Trophoblast cell (in vitro differentiated cells and primary cell): ENCODE measurements around the gene DGKB.

Experiments used
- DNase-seq, 2 donors: peaks; one replicate each; pipeline ENCODE4 v3.0.0-alpha.2; 2016
- H2AFZ ChIP-seq: 2 replicates; pipeline ENCODE4 v1.6.1; 2013; ENCODE audit warnings: low read length, moderate library complexity, mild to moderate bottlenecking; ENCODE audit not compliant: insufficient read depth, poor library complexity
- H2AK5ac ChIP-seq: 2 replicates; pipeline ENCODE4 v1.6.1; 2013; ENCODE audit warnings: mild to moderate bottlenecking, low read length
- H2BK120ac ChIP-seq: 2 replicates; pipeline ENCODE4 v1.6.1; 2013; ENCODE audit warnings: low read length, mild to moderate bottlenecking, moderate library complexity; ENCODE audit not compliant: insufficient read depth, poor library complexity
- H2BK12ac ChIP-seq: 2 replicates; pipeline ENCODE4 v1.6.1; 2013; ENCODE audit warnings: mild to moderate bottlenecking, low read length, moderate library complexity
- H2BK5ac ChIP-seq: 2 replicates; pipeline ENCODE4 v1.6.1; 2013; ENCODE audit warnings: low read length, low read depth, moderate library complexity, mild to moderate bottlenecking; ENCODE audit not compliant: poor library complexity
- H3K14ac ChIP-seq: 2 replicates; pipeline ENCODE4 v1.6.1; 2013; ENCODE audit warnings: mild to moderate bottlenecking, low read length
- H3K18ac ChIP-seq: 2 replicates; pipeline ENCODE4 v1.6.1; 2013; ENCODE audit warnings: mild to moderate bottlenecking, low read length
- H3K23ac ChIP-seq: 2 replicates; pipeline ENCODE4 v1.6.1; 2013; ENCODE audit warnings: low read length
- H3K27ac ChIP-seq: 2 replicates; pipeline ENCODE4 v1.5.1; 2013; ENCODE audit warnings: low read depth, mild to moderate bottlenecking, inconsistent platforms, low read length, moderate library complexity
- H3K27me3 ChIP-seq: 2 replicates; pipeline ENCODE4 v1.6.1; 2013; ENCODE audit warnings: inconsistent platforms, mild to moderate bottlenecking, low read length, moderate library complexity; ENCODE audit not compliant: insufficient read depth
- H3K36me3 ChIP-seq, 2 experiments: 1 replicate in 1 of 2; 2 replicates in 1 of 2; pipeline ENCODE4 v1.6.1; 2013; ENCODE audit warnings: low read length in 2 of 2, mild to moderate bottlenecking in 2 of 2, moderate library complexity in 1 of 2; ENCODE audit not compliant: insufficient read depth in 2 of 2, control insufficient read depth in 1 of 2
- H3K4ac ChIP-seq: 2 replicates; pipeline ENCODE4 v1.6.1; 2013; ENCODE audit warnings: low read depth, mild to moderate bottlenecking, low read length, moderate library complexity
- H3K4me1 ChIP-seq, 2 experiments: 1 replicate in 1 of 2; 2 replicates in 1 of 2; pipeline ENCODE4 v1.6.1; 2013; ENCODE audit warnings: low read length in 2 of 2, mild to moderate bottlenecking in 2 of 2, moderate library complexity in 1 of 2; ENCODE audit not compliant: insufficient read depth in 2 of 2, control insufficient read depth in 1 of 2
- H3K4me2 ChIP-seq: 2 replicates; pipeline ENCODE4 v1.6.1; 2013; ENCODE audit warnings: inconsistent platforms, mild to moderate bottlenecking, low read length, moderate library complexity
- H3K4me3 ChIP-seq: 2 replicates; pipeline ENCODE4 v1.5.1; 2013; ENCODE audit warnings: mild to moderate bottlenecking, low read depth, low read length, inconsistent platforms
- H3K79me1 ChIP-seq: one replicate; pipeline ENCODE4 v1.6.1; 2013; ENCODE audit warnings: low read length
- H3K79me2 ChIP-seq: 2 replicates; pipeline ENCODE4 v1.6.1; 2013; ENCODE audit warnings: low read length, mild to moderate bottlenecking; ENCODE audit not compliant: control insufficient read depth, insufficient read depth, poor library complexity
- H3K9ac ChIP-seq: 2 replicates; pipeline ENCODE4 v1.6.1; 2013; ENCODE audit warnings: mild to moderate bottlenecking, low read length
- H3K9me3 ChIP-seq: 2 replicates; pipeline ENCODE4 v1.6.1; 2013; ENCODE audit warnings: low read depth, mild to moderate bottlenecking, control low read depth, inconsistent platforms, low read length; ENCODE audit not compliant: insufficient read depth
- H4K12ac ChIP-seq: 2 replicates; pipeline ENCODE4 v1.6.1; 2013; ENCODE audit warnings: low read depth, mild to moderate bottlenecking, low read length, moderate library complexity
- H4K8ac ChIP-seq: 2 replicates; pipeline ENCODE4 v1.6.1; 2013; ENCODE audit warnings: low read depth, mild to moderate bottlenecking, low read length, moderate library complexity
- H4K91ac ChIP-seq: one replicate; pipeline ENCODE4 v1.6.1; 2013; ENCODE audit warnings: low read depth, mild to moderate bottlenecking, low read length, moderate library complexity
- WGBS: extraction: QIAGEN DNeasy Blood & Tissue Kit; methylation state at CpG from one replicate; pipeline ENCODE4 v1.1.7; 2013; ENCODE audit warnings: missing lambda C conversion rate; ENCODE audit not compliant: insufficient read length, insufficient coverage; ENCODE audit errors: extremely low coverage; 5-methylcytosine and 5-hydroxymethylcytosine counted together

Gene DGKB

DNA sequence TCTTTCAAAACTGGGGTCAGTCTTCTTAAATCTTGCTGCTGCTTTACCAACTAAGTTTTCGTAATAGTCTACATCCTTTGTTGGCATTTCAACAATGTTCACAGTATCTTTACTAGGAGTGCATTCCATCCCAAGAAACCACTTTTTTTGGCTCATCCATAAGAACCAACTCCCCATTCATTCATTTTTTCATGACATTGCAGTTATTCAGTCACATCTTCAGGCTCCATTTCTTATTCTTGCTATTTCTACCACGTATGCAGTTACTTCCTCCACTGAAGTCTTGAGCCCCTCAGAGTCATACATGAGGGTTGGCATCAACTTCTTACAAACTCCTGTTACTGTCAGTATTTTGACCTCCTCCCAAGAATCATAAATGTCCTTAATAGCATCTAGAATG, 392.3 kb downstream of the DGKB start:
- Histone ChIP-seq H3K79me2 (no peaks in the 10 kb centered on the region), H3K9me3 (no peaks in the 10 kb centered on the region), H4K12ac (no peak overlapping the region), H3K79me1 (no peaks in the 10 kb centered on the region), H2AFZ (no peak overlapping the region), H3K27me3 (no peaks in the 10 kb centered on the region), H3K18ac (no peak overlapping the region), H3K36me3 (no peaks in the 10 kb centered on the region), H3K23ac (no peak overlapping the region), H4K91ac (no peak overlapping the region), H3K9ac (no peak overlapping the region), H2BK120ac (no peak overlapping the region), H2BK5ac (no peak overlapping the region), H3K27ac (no peak overlapping the region), H3K4me1 (no peaks in the 10 kb centered on the region), H2AK5ac (no peak overlapping the region), H3K4me3 (no peak overlapping the region), H3K4me2 (no peak overlapping the region), H3K14ac (no peak overlapping the region), H4K8ac (no peak overlapping the region), H2BK12ac (no peak overlapping the region), H3K4ac (no peak overlapping the region)
- DNase-seq = no peak
- no CpG with 5 or more reads among the region's 2 CpGs for WGBS

DNA sequence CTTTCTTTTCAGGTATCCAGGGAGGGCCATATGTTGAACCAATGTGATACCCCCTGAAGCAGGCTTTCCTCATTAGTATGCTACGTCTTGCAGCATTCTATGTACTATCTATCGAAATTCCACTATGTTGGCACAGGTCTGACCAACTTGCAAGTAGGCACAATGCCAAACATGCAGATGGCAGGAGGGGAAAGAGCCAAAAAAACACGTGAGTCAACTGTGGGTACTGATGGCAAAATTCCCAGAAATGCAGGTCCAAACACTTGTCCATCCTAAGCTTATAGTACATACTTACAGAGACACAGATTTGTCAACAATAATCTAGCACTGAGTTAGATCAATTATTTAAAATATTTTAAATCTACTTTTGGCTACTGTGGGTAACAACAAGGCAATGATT, 394.9 kb downstream of the DGKB start:
- H4K8ac ChIP-seq = no peak overlapping the region
- no CpG with 5 or more reads among the region's 3 CpGs for WGBS
- H3K23ac ChIP-seq = no peak overlapping the region
- H2BK120ac ChIP-seq = no peak overlapping the region
- no peak overlapping the region for H2AFZ ChIP-seq
- H3K14ac ChIP-seq = no peak overlapping the region
- no peak overlapping the region for H4K12ac ChIP-seq
- H4K91ac ChIP-seq = no peak overlapping the region
- H3K9me3 ChIP-seq = no peaks in the 10 kb centered on the region
- no peak overlapping the region for H3K18ac ChIP-seq
- no peak overlapping the region for H3K4me3 ChIP-seq
- H3K4me2 ChIP-seq = no peak overlapping the region
- no peaks in the 10 kb centered on the region for H3K27me3 ChIP-seq
- no peak for DNase-seq
- H3K9ac ChIP-seq = no peak overlapping the region
- H2AK5ac ChIP-seq = no peak overlapping the region
- H3K79me1 ChIP-seq = no peaks in the 10 kb centered on the region
- H2BK5ac ChIP-seq = no peak overlapping the region
- no peak overlapping the region for H2BK12ac ChIP-seq
- no peaks in the 10 kb centered on the region for H3K79me2 ChIP-seq
- H3K4me1 ChIP-seq = no peaks in the 10 kb centered on the region
- H3K27ac ChIP-seq = no peak overlapping the region
- H3K36me3 ChIP-seq = no peaks in the 10 kb centered on the region
- no peak overlapping the region for H3K4ac ChIP-seq

GRCh38 chr7:14505906-14506305, 396.6 kb downstream of the DGKB start:
- Histone ChIP-seq H2BK5ac (no peak overlapping the region), H3K14ac (no peak overlapping the region), H2BK120ac (no peak overlapping the region), H3K9ac (no peak overlapping the region), H4K8ac (no peak overlapping the region), H3K27me3 (no peaks in the 10 kb centered on the region), H3K79me2 (no peaks in the 10 kb centered on the region), H4K12ac (no peak overlapping the region), H3K36me3 (no peaks in the 10 kb centered on the region), H3K27ac (no peak overlapping the region), H2AK5ac (no peak overlapping the region), H3K23ac (no peak overlapping the region), H4K91ac (no peak overlapping the region), H3K4me1 (no peaks in the 10 kb centered on the region), H3K79me1 (no peaks in the 10 kb centered on the region), H3K4ac (no peak overlapping the region), H3K4me2 (no peak overlapping the region), H3K9me3 (no peaks in the 10 kb centered on the region), H3K18ac (no peak overlapping the region), H2BK12ac (no peak overlapping the region), H2AFZ (no peak overlapping the region), H3K4me3 (no peak overlapping the region)
- no peak for DNase-seq
- no CpG with 5 or more reads among the region's 2 CpGs for WGBS

- no peaks in the 10 kb centered on the region for H3K9me3 ChIP-seq
- no peaks in the 10 kb centered on the region for H3K27me3 ChIP-seq
- H3K79me2 ChIP-seq = no peaks in the 10 kb centered on the region
- no peak overlapping the region for H4K12ac ChIP-seq
- no peak overlapping the region for H3K4me3 ChIP-seq
- H3K23ac ChIP-seq = no peak overlapping the region
- H3K18ac ChIP-seq = no peak overlapping the region
- no peak overlapping the region for H2BK120ac ChIP-seq
- DNase-seq = no peak
- no peak overlapping the region for H2AFZ ChIP-seq
- no peaks in the 10 kb centered on the region for H3K4me1 ChIP-seq
- no peak overlapping the region for H2BK12ac ChIP-seq
- H3K4me2 ChIP-seq = no peak overlapping the region
- no peak overlapping the region for H2BK5ac ChIP-seq
- H3K36me3 ChIP-seq = no peaks in the 10 kb centered on the region
- H3K79me1 ChIP-seq = no peaks in the 10 kb centered on the region
- no peak overlapping the region for H4K8ac ChIP-seq
- no CpG with 5 or more reads among the region's 2 CpGs for WGBS
- no peak overlapping the region for H4K91ac ChIP-seq
- H3K27ac ChIP-seq = no peak overlapping the region
- no peak overlapping the region for H3K9ac ChIP-seq
- H2AK5ac ChIP-seq = no peak overlapping the region
- no peak overlapping the region for H3K14ac ChIP-seq
- no peak overlapping the region for H3K4ac ChIP-seq
Measured at GRCh38 chr7:14504134-14504533, 398.4 kb downstream of the DGKB start.
